Measurements from ENCODE around the gene FKBP2.

Gene FKBP2

DNA sequence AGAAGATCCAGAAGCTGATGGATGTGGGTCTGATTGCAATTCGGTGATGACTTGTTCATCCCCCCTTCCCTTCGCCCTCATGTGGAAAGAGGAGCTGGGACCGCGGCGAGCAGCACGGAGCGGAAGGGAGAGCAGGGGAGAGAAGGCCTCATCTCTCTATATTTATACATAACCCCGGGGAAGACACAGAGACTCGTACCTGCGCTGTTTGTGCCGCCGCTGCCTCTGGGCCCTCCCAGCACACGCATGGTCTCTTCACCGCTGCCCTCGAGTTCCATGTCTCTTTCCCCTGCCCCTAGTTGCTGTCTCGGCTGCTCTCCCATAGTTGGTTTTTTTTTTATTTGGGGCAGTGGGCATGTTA lies 36.8 kb upstream of the FKBP2 start:
- no peak overlapping the region for H3K4me3 ChIP-seq (ENCODE audit: low read depth, low read length)
- TF ChIP-seq CTCF (IDR thresholded peaks at IDR 0.05; ENCODE audit: low read depth, low read length) = no peak

DNA sequence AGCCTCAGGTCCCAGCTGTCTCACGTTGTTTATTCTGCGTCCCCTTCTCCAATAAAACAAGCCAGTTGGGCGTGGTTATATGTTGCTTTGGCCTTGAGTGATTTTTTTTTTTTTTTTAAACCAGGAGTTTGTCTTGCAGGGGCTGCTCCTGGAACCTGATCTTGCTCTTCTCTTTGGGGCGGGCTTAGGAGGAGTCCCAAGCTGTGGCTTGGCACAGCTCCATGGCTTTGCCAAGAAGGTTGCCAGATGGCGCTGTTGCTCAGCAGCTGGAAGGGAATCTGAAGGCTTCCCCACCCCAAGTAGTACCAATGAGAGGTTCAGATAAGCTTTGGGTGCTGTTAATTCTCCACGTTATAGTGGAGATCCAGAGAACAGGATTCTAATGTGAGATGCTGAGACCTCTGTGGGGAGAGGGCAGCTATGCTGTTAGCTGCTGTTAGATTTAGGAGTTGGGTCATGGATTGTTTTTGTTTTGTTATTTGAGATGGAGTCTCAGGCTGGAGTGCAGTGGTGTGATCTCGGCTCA lies 36.4 kb upstream of the FKBP2 start:
- peak; percentile 62 for TF ChIP-seq CTCF (IDR thresholded peaks at IDR 0.05; ENCODE audit: low read depth, low read length)
- H3K4me3 ChIP-seq (ENCODE audit: low read depth, low read length) = no peak overlapping the region

GRCh38 chr11:64206457-64207255 lies 34.2 kb upstream of the FKBP2 start, which contains the start of gene FERMT3:
Gene FERMT3, plus strand, starts transcription at chr11:64206721. Its CDS starts 644 bp downstream, at chr11:64207365.
- H3K4me3 ChIP-seq (ENCODE audit: low read depth, low read length) = no peak within 1 kb of the TSS
- TF ChIP-seq CTCF (IDR thresholded peaks at IDR 0.05; ENCODE audit: low read depth, low read length) = no peak

DNA sequence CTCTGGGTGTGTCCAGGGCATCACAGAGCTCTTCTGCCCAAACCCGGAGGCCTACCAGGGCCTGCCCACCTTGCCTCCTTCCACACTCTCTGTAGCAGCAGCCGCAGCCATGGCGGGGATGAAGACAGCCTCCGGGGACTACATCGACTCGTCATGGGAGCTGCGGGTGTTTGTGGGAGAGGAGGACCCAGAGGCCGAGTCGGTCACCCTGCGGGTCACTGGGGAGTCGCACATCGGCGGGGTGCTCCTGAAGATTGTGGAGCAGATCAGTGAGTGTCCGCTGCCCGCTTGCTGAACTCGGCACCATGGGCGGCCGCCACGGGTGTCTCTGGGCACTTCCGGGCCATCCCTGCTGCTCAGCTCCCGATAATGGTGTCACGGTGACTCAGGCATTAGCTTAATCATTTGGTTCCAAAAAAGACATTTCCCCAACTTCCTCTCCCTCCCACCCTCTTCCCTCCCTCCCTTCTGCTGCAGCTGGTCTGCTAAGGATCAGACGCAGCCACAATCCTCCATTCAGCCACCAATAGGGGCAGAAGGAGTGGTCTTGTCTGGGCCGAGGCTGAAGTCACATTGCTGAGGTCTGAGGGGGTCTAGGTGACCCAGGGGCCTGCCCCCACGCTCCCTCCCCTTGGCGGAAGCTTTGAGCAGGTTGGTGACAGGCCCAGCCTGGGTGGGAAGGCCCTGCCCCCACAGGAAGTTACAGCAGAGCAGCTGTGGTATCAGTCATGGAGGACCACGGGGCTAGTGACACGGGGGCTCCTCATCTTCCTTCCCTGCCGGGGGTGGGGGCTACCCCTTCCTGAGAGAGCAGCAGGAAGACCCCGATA lies 33.4 kb upstream of the FKBP2 start:
- no peak overlapping the region for H3K4me3 ChIP-seq (ENCODE audit: low read depth, low read length)
- TF ChIP-seq CTCF (IDR thresholded peaks at IDR 0.05; ENCODE audit: low read depth, low read length) = no peak

GRCh38 chr11:64208086-64208795 lies 32.7 kb upstream of the FKBP2 start:
- H3K4me3 ChIP-seq (ENCODE audit: low read depth, low read length) = no peak overlapping the region
- TF ChIP-seq CTCF (IDR thresholded peaks at IDR 0.05; ENCODE audit: low read depth, low read length) = no peak

DNA sequence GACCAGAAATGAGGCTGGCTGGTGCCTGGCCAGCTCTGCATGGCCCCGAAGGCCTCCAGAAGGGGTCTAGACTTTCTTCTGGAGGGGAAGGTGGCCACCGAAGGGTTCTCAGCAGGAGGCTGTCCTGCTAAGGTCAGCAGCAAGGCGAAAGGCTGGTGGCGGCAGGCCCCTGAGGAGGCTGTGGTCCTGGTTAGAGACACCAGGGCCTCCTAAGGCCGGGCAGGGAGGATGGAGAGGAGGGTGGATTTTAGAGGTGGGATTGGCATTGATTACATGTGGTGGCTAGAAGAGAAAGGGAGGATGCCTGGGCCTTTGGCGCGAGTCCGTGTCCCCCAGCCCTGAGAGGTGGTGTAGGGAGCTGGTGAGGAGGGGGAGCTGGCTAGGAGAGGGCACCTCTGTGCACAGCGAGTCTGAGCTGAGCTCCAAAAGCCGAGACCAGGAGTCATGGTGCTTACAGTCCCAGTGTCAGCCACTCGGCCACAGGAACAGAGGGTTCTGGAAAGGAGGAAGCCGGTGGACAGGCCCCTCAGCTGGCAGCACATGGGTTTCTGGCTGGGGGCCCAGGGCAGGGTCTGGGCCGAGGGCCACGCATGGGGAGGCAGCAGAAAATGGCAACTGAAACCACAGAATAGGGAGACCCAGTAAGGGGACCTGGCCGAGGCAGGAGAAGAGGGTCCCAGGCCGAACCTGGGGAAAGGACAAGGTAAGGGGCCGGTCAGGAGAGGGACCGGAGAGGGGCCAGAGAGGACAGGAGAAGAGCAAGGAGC lies 31.9 kb upstream of the FKBP2 start:
- H3K4me3 ChIP-seq (ENCODE audit: low read depth, low read length) = no peak overlapping the region
- no peak for TF ChIP-seq CTCF (IDR thresholded peaks at IDR 0.05; ENCODE audit: low read depth, low read length)

All from WI38 (cell line).